HG02852 (cell line): Measurements from ENCODE around the gene MEGF8.
A peak's percentile ranks its signal among the peaks of the same experiment; 100 is the strongest.

ENCODE experiments used
- ATAC-seq: cut with Tn5 transposase; IDR thresholded peaks from one replicate; pipeline ENCODE4 v1.9.1; 2021; ENCODE audit warnings: mild to moderate bottlenecking, moderate library complexity; ENCODE audit not compliant: unreplicated experiment

The MEGF8 gene

DNA sequence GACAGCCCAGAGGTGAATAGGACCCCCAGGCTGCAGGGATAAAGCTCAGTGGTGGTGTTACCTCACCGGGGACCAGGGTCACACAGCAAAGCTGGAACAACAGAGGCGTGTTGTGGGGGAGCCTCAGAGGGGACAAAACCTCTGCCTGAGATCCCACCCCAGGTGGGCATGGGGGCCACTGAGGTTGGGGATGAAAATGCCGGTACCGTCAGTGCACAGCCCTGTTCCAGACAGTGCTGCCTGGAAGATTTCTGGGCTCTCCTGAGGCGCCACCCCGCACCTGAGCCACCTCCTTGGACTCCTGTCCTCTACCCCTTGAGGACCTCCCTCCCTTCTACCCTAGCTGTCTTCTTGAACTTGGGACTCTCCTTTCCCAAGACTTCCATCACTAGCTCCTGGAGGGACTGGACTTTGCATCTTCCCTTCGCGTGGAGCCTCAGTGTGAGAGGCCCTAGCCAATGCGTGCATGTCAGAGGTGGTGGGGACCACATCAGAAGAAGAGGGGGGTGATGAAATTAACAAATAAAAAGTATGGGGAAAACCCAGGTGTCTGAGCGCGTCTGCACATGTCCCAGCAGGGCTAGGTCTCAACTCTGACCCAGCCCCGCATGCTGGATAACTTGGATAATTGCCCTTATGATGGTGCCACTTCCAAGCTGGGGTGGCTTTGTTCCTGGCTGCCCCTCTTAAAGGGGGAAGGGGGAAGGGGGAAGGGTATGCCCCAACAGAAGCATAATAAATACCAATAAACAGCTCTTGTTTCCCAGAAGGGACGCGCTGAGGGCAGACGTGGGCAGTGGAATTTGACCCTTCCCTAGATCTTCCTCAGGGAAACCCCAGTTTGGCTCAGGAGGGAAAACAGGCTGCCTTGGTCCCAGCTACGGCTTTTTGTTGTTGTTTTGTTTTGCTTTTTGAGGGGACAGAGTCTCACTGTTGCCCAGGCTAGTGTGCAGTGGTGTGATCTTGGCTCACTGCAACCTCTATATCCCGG lies 53.1 kb downstream of the MEGF8 start:
- ATAC-seq = no peak

DNA sequence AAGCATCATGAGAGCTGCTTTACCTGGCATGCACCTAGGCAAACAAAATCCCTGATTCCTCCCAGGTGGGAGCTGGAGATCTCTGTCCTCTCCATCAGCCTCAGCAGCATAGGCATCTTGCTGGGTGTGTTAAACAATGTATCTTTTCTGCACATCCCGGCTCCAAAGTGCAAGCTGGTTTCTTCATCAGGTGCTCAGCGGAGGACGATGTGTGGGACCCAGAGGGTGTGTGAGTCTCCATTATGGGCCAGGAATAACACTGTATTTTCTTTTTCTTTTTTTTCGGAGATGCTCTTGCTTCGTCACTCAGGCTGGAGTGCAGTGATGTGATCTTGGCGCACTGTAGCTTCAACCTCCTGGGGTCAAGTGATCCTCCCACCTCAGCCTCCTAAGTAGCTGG lies 54.7 kb downstream of the MEGF8 start:
- no peak for ATAC-seq

GRCh38 chr19:42386974-42387707 lies 61.7 kb downstream of the MEGF8 start:
- no peak for ATAC-seq

- ATAC-seq = no peak
These were observed 63.5 kb downstream of the MEGF8 start for GRCh38 chr19:42388851-42389489.

GRCh38 chr19:42389899-42390298 lies 64.5 kb downstream of the MEGF8 start, which contains the start of gene CNFN:
Gene CNFN, minus strand, starts transcription at chr19:42390297. Its CDS starts 1,260 bp downstream, at chr19:42389037.
- no peak for ATAC-seq

- no peak for ATAC-seq
These were observed 66.7 kb downstream of the MEGF8 start for GRCh38 chr19:42392165-42392564.

DNA sequence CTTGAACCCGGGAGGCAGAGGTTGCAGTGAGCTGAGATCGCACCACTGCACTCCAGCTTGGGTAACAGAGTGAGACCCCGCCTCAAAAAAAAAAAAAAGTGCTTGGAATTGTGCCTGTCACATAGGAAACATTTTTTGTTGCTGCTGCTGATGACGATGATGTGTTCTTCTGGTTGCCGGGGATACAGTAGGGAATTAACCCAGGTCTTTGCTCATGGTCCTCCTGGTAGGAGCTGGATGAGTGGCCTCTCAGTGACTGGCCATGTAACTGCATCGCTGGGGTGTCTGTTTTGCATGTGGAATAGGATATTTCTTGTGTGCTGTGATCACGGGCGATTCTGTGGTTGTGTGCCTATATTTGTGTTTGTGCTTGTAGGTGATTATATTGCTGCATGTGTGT lies 69.3 kb downstream of the MEGF8 start:
- no peak for ATAC-seq

GRCh38 chr19:42396381-42397262 lies 71.2 kb downstream of the MEGF8 start:
- peak; percentile 96 for ATAC-seq

- ATAC-seq = no peak
These were observed 72.1 kb downstream of the MEGF8 start for GRCh38 chr19:42397263-42398166.

DNA sequence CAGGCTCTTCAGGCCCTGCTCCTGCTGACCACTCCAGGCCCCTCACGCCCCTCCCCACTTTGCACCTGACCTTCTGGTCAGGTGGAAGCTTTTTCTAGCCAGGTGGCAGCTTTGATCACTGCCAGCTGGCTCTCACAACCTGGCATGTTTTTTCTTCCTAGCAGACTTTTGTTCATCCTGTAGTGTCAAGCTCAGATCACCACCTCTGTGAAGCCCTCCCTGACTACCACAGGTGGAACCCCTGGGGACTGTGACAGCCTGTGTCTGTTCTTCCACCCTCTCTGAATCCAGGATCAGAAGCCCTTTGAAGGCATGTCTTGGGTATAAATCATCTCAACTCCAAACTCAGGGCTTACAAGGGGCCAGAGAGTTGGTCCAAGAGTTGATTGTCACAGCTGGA lies 75.0 kb downstream of the MEGF8 start:
- ATAC-seq = no peak

DNA sequence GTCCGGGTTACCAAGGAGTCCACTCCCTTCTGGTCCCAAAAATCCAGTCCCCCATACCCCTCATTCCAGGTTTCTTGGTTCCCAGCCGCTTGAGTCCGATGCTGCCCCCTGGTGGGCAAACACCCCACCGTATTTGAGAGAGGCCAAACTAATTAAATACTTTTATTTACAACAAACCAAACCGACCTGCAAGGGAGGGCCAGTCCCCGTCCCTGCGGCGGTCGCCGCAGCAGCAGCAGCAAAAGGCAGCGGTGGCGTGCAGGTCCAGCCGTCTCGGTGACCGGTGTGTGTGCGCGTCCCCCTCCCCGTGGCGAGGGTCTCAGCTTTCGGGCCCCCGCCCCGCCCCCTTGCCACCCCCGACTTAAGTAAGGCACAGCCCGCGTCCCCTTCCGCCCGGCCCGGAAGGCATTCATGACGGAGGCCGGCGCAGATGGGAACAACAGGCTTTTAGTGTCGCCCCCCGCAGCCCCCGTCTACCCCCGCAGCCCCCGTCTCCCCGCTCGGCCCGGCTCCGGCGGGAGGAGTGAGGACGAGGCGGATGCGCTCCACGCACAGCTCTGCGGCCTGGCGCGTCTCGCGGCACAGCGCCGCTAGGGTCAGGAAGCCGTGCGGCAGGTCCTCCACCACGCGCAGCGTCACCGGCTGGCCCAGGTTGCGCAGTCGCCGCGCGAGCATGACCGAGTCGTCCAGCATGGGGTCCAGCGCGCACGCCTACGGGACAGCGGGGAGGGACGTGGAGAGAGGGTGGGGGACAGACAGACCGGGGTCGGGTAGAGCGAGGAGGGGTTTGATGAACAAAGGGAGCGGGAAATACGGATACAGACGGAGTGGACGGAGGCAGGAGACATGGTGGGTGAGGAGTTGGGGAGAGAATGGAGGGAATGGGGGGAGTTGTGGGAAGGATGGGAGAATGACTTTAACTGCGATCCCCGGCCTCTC lies 76.2 kb downstream of the MEGF8 start:
- no peak for ATAC-seq

- no peak for ATAC-seq
These were observed 77.1 kb downstream of the MEGF8 start for GRCh38 chr19:42402376-42403116.

- ATAC-seq = no peak
These were observed 78.2 kb downstream of the MEGF8 start for GRCh38 chr19:42403586-42403985.

DNA sequence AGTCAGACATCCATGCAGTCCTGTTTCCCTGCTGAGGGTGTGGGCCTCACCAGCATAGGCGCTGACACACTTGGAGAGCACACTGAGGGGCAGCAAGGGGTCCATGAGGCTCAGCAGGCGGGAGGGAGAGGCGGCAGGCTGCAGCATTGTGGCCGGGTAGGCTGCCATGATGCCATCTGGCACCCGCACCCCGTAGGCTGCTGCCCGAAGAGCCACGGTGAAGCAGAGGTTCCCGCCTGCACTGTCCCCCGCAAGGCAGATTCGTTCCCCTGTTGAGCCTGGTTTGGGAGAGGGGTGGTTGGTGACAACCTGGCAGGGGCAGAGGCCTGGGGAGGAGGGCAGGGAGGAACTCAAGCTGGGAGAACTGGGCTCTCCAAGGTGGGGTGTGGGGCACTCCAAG lies 80.7 kb downstream of the MEGF8 start:
- no peak for ATAC-seq

- no peak for ATAC-seq
These were observed 81.8 kb downstream of the MEGF8 start for GRCh38 chr19:42407085-42407815.

GRCh38 chr19:42407816-42408175 lies 82.4 kb downstream of the MEGF8 start:
- no peak for ATAC-seq

DNA sequence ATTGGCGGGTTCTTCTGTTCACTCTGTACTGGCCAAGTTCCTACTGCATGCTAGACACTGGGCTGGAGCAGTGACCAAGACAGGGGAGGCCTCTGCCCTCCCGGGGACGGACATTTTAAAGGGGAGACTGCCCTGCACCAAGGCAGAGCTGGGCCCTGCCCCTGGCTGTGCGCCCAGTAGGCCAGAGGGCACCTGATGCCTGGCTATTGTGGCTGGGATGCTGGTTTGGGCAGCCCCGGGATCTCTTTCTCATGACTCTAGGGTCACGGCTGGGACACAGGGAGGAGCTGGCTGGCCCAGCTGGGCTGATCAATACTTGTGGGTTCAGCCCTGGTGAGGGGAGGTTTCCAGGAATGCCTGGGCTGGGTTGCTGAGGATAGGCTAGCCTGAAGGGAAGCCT lies 84.0 kb downstream of the MEGF8 start:
- ATAC-seq = no peak
